Ovary (tissue), 9 donors: ENCODE results near the gene BACH1. TPM values are rescaled to one million over a fixed set of nuclear protein-coding genes. Genes with fewer than 3 reads are reported as not detected.

Source experiments
- DNase-seq, 5 donors: peaks; one replicate each; pipeline ENCODE4 v3.0.0-alpha.2; 2019 to 2020
- H3K27ac ChIP-seq, 2 donors: fragments of 200-600 bp; one replicate each; pipeline versions ENCODE4 v1.5.1 to v1.8.0; 2019 to 2022
- H3K27me3 ChIP-seq: fragments of 200-600 bp; one replicate; pipeline ENCODE4 v1.8.0; 2022
- H3K36me3 ChIP-seq: fragments of 200-600 bp; sonication (generic); one replicate; pipeline ENCODE4 v1.5.1; 2019
- H3K4me1 ChIP-seq: one replicate; pipeline ENCODE4 v1.8.1; 2013; ENCODE audit warnings: mild to moderate bottlenecking, moderate library complexity; ENCODE audit not compliant: insufficient read depth
- H3K4me3 ChIP-seq: fragments of 200-600 bp; sonication (generic); one replicate; pipeline ENCODE4 v1.5.1; 2017
- H3K9me3 ChIP-seq, 2 donors: fragments of 200-600 bp in 1 of 2; sonication (generic) in 1 of 2; one replicate each; pipeline versions ENCODE4 v1.5.1 to v1.8.1; 2013 to 2019; ENCODE audit warnings: mild to moderate bottlenecking in 1 of 2, moderate library complexity in 1 of 2
- CTCF ChIP-seq, 3 donors: fragments of 450-650 bp in 2 of 3; fragments of 200-600 bp in 1 of 3; IDR thresholded peaks; one replicate each; pipeline versions ENCODE4 v1.5.1 to v1.8.0; 2016 to 2022; ENCODE audit warnings: antibody characterized with exemption in 3 of 3, mild to moderate bottlenecking in 1 of 3
- EP300 ChIP-seq: sonication (generic); formaldehyde crosslinking; IDR thresholded peaks from one replicate; pipeline ENCODE4 v1.6.1; 2017; ENCODE audit warnings: antibody characterized with exemption
- POLR2A ChIP-seq: fragments of 450-650 bp; IDR thresholded peaks from one replicate; pipeline ENCODE4 v1.6.1; 2017; ENCODE audit warnings: antibody characterized with exemption, mild to moderate bottlenecking, moderate library complexity
- WGBS, 3 donors: extraction: QIAGEN DNeasy Blood & Tissue Kit in 1 of 3; methylation state at CpG; one replicate each; pipeline versions ENCODE4 v1.1.5 to v1.1.7; 2013 to 2017; 5-methylcytosine and 5-hydroxymethylcytosine counted together
- intact Hi-C, 4 donors: fragments of 100-400 bp; cut with DNase I; formaldehyde crosslinking; loops; one replicate each; pipeline versions ENCODE4 v1.11.0 to v1.15.1; 2022 to 2023
- polyA plus RNA-seq, 2 donors: library from polyadenylated mRNA; stranded (reverse); fragments of 200-250 nt in 1 of 2; fragments of 350-450 nt in 1 of 2; fragmentation: Illumina TruSeq in 1 of 2; extraction: RNeasy Lipid Tissue Mini Kit (QIAGEN cat#74804) in 1 of 2; gene quantifications; one replicate each; pipeline ENCODE4 v1.2.3, GENCODE V29; 2013 to 2014
- total RNA-seq, 7 donors: library from RNA; depleted of rRNA in 2 of 7; stranded (reverse); fragments of >200 nt in 2 of 7; fragmentation: NEBNext Ultra II Directional in 3 of 7; extraction: Animal tissue kit (Norgen Biotek cat#: 25700) in 3 of 7; gene quantifications; one replicate each; pipeline versions ENCODE4 v1.1.0 to v1.2.4, GENCODE V29; 2016 to 2023
- donor health status: DM: no; HTN: no; CAD: no; lungs with moderate emphysema.
- donor health status: DM: no; HTN: no; CAD: no.
- donor health status: Bipolar disorder and iron deficiency.
- donor health status: DM: yes; HTN: yes; CAD: no.
- donor health status: DM: no; HTN: no; CAD: no.
- donor health status: DM: yes; HTN: yes; CAD: no.

BACH1 gene
- total and polyA plus RNA-seq, 9 donors, result 11.4 to 77.0 (median 52.3) TPM

GRCh38 chr21:29386803-29387202, 88.1 kb downstream of the BACH1 start:
- Histone ChIP-seq H3K4me1 (no peaks in the 10 kb centered on the region), H3K27ac (no peak overlapping the region), H3K36me3 (no peaks in the 10 kb centered on the region), H3K9me3 (no peaks in the 10 kb centered on the region), H3K4me3 (no peak overlapping the region), H3K27me3 (no peaks in the 10 kb centered on the region)
- 87 to 94% (median 93%) methylated on average over 4 of the region's 4 CpGs for WGBS, 3 donors
- intact Hi-C loops, result no loop called here
- no peak for DNase-seq
- no peak for TF ChIP-seq CTCF (IDR thresholded peaks at IDR 0.05)
- no peak for TF ChIP-seq POLR2A
- no peak for TF ChIP-seq EP300

GRCh38 chr21:29387598-29387997, 88.9 kb downstream of the BACH1 start:
- Histone ChIP-seq H3K4me3 (no peak overlapping the region), H3K36me3 (no peaks in the 10 kb centered on the region), H3K27ac (no peak overlapping the region), H3K27me3 (no peaks in the 10 kb centered on the region), H3K9me3 (no peaks in the 10 kb centered on the region), H3K4me1 (no peaks in the 10 kb centered on the region)
- no peak for TF ChIP-seq CTCF (IDR thresholded peaks at IDR 0.05)
- no peak for TF ChIP-seq POLR2A
- no peak for TF ChIP-seq EP300
- 81 to 87% (median 83%) methylated on average over 5 of the region's 5 CpGs for WGBS, 3 donors
- DNase-seq, result no peak
- intact Hi-C loops, result no loop called here

- H3K27me3 ChIP-seq, result no peaks in the 10 kb centered on the region
- no peak for TF ChIP-seq EP300
- TF ChIP-seq CTCF (IDR thresholded peaks at IDR 0.05), result no peak
- TF ChIP-seq POLR2A, result no peak
- no peaks in the 10 kb centered on the region for H3K36me3 ChIP-seq
- WGBS, 3 donors, result 80 to 91% (median 90%) methylated on average over 3 of the region's 3 CpGs
- H3K4me3 ChIP-seq, result no peak overlapping the region
- H3K9me3 ChIP-seq, result no peaks in the 10 kb centered on the region
- H3K27ac ChIP-seq, result no peak overlapping the region
- no peak for DNase-seq
- intact Hi-C loops, result no loop called here
- no peaks in the 10 kb centered on the region for H3K4me1 ChIP-seq
Observed at GRCh38 chr21:29389136-29389535, 90.4 kb downstream of the BACH1 start.

GRCh38 chr21:29390778-29391177, 92.1 kb downstream of the BACH1 start:
- Histone ChIP-seq H3K9me3 (no peaks in the 10 kb centered on the region), H3K4me1 (no peaks in the 10 kb centered on the region), H3K27ac (no peak overlapping the region), H3K4me3 (no peak overlapping the region), H3K27me3 (no peaks in the 10 kb centered on the region), H3K36me3 (no peaks in the 10 kb centered on the region)
- DNase-seq, result no peak
- 79 to 89% (median 81%) methylated on average over 2 of the region's 2 CpGs for WGBS, 3 donors
- intact Hi-C loops, result no loop called here
- TF ChIP-seq CTCF (IDR thresholded peaks at IDR 0.05) (no peak), EP300 (no peak), POLR2A (no peak)

- 96 to 100% (median 97%) methylated on average over 2 of the region's 2 CpGs for WGBS, 3 donors
Observed at GRCh38 chr21:29394051-29394450, 95.3 kb downstream of the BACH1 start.

More at GRCh38 chr21:29394051-29394450, 95.3 kb downstream of the BACH1 start:
- intact Hi-C loops, result no loop called here
- Histone ChIP-seq H3K27ac (no peak overlapping the region), H3K4me3 (no peak overlapping the region), H3K9me3 (no peaks in the 10 kb centered on the region), H3K36me3 (no peaks in the 10 kb centered on the region), H3K4me1 (no peaks in the 10 kb centered on the region), H3K27me3 (no peaks in the 10 kb centered on the region)
- no peak for TF ChIP-seq EP300
- TF ChIP-seq CTCF (IDR thresholded peaks at IDR 0.05), result no peak
- TF ChIP-seq POLR2A, result no peak
- DNase-seq, result no peak
